Smooth muscle cell (in vitro differentiated cells): ENCODE measurements around the gene ST6GALNAC3. TPM values are rescaled to one million over a fixed set of nuclear protein-coding genes. Genes with fewer than 3 reads are reported as not detected.
A peak's percentile ranks its signal among the peaks of the same experiment; 100 is the strongest.

Source experiments
- DNase-seq: peaks from one replicate; lab custom pipeline; 2025; ENCODE audit not compliant: unreplicated experiment; lab: John Stamatoyannopoulos, UW
- H2AFZ ChIP-seq: fragments of 200-600 bp; sonication (generic); 2 replicates; pipeline ENCODE4 v1.6.0; 2016; ENCODE audit warnings: antibody characterized with exemption, low read depth, mild to moderate bottlenecking
- H3F3A ChIP-seq: fragments of 200-600 bp; sonication (generic); 2 replicates; pipeline ENCODE4 v1.6.0; 2017; ENCODE audit warnings: antibody characterized with exemption, low read depth
- H3K27ac ChIP-seq: fragments of 200-600 bp; sonication (generic); 2 replicates; pipeline ENCODE4 v1.5.1; 2016; ENCODE audit warnings: low read depth, mild to moderate bottlenecking
- H3K27me3 ChIP-seq: fragments of 200-600 bp; sonication (generic); 2 replicates; pipeline ENCODE4 v1.6.1; 2016; ENCODE audit warnings: low read depth, mild to moderate bottlenecking
- H3K36me3 ChIP-seq: fragments of 200-600 bp; sonication (generic); 2 replicates; pipeline ENCODE4 v1.5.1; 2016; ENCODE audit warnings: low read depth
- H3K4me1 ChIP-seq: fragments of 200-600 bp; sonication (generic); 2 replicates; pipeline ENCODE4 v1.5.1; 2016; ENCODE audit warnings: low read depth
- H3K4me2 ChIP-seq: fragments of 200-600 bp; sonication (generic); 2 replicates; pipeline ENCODE4 v1.6.0; 2016; ENCODE audit warnings: mild to moderate bottlenecking
- H3K4me3 ChIP-seq: fragments of 200-600 bp; sonication (generic); 2 replicates; pipeline ENCODE4 v1.5.1; 2016; ENCODE audit warnings: mild to moderate bottlenecking
- H3K79me2 ChIP-seq: fragments of 200-600 bp; sonication (generic); 2 replicates; pipeline ENCODE4 v1.6.0; 2016; ENCODE audit warnings: low read depth, mild to moderate bottlenecking
- H3K9ac ChIP-seq: fragments of 200-600 bp; sonication (generic); 2 replicates; pipeline ENCODE4 v1.6.0; 2016; ENCODE audit warnings: low read depth
- H3K9me3 ChIP-seq: fragments of 200-600 bp; sonication (generic); replicated peaks from 2 replicates; pipeline ENCODE4 v1.5.1; 2016; ENCODE audit warnings: low read depth
- H4K20me1 ChIP-seq: fragments of 200-600 bp; sonication (generic); 2 replicates; pipeline ENCODE4 v1.6.0; 2016; ENCODE audit warnings: low read depth
- CTCF ChIP-seq: fragments of 200-600 bp; sonication (generic); IDR thresholded peaks from 2 replicates; pipeline ENCODE4 v1.5.1; 2017; ENCODE audit warnings: borderline replicate concordance, mild to moderate bottlenecking, antibody characterized with exemption; ENCODE audit not compliant: insufficient read depth, poor library complexity, severe bottlenecking
- WGBS: methylation state at CpG from one replicate; pipeline ENCODE4 v1.1.7; 2016; ENCODE audit warnings: low lambda C conversion rate; 5-methylcytosine and 5-hydroxymethylcytosine counted together
- polyA plus RNA-seq: library from polyadenylated mRNA; unstranded; fragments of >200 nt; fragmentation: Nextera tagmentation; extraction: Ambion mirVana; gene quantifications from 2 replicates; pipeline ENCODE4 v1.2.1, GENCODE V29; 2016
- total RNA-seq: library from RNA; depleted of rRNA; stranded (reverse); fragments of >200 nt; gene quantifications from 2 replicates; pipeline ENCODE4 v1.2.3, GENCODE V29; 2014

ST6GALNAC3 gene
- total RNA-seq = 13.4 and 22.2 TPM in 2 replicates
- polyA plus RNA-seq = 9.3 and 13.3 TPM in 2 replicates

- H3K36me3 ChIP-seq = no peaks in the 10 kb centered on the region
- H3K79me2 ChIP-seq = peaks cover 47% of the 10 kb centered on the region
- peak within 1 kb of the TSS; percentile 84 for H3K4me3 ChIP-seq
- H3K27me3 ChIP-seq = no peaks in the 10 kb centered on the region
- peak within 1 kb of the TSS; percentile 87 for H2AFZ ChIP-seq
- H3K4me1 ChIP-seq = peaks cover 15% of the 10 kb centered on the region
- H3K27ac ChIP-seq = peak within 1 kb of the TSS; percentile 64
- no peaks in the 10 kb centered on the region for H3K9me3 ChIP-seq
- no peaks in the 10 kb centered on the region for H4K20me1 ChIP-seq
- under 1% methylated on average over 32 of the region's 59 CpGs for WGBS
- DNase-seq = peak; percentile 69
- TF ChIP-seq CTCF = no peak
- H3K4me2 ChIP-seq = peak within 1 kb of the TSS; percentile 99
- peaks cover 10% of the 10 kb centered on the region for H3F3A ChIP-seq
- peak within 1 kb of the TSS; percentile 77 for H3K9ac ChIP-seq
Observed at GRCh38 chr1:76074321-76075187, at the start of gene ST6GALNAC3. ST6GALNAC3 (plus strand) TSS chr1:76074746.

GRCh38 chr1:76027341-76027740 is 47.2 kb upstream of the ST6GALNAC3 start:
- H3K27ac ChIP-seq = no peak overlapping the region
- no peak for TF ChIP-seq CTCF
- H3K4me1 ChIP-seq = peaks cover 8% of the 10 kb centered on the region
- peaks cover 3% of the 10 kb centered on the region for H3F3A ChIP-seq
- no peaks in the 10 kb centered on the region for H3K36me3 ChIP-seq
- WGBS = 97% methylated on average over 4 of the region's 4 CpGs
- H2AFZ ChIP-seq = no peak overlapping the region
- H4K20me1 ChIP-seq = no peaks in the 10 kb centered on the region
- H3K79me2 ChIP-seq = no peaks in the 10 kb centered on the region
- H3K4me3 ChIP-seq = no peak overlapping the region
- H3K9ac ChIP-seq = no peak overlapping the region
- DNase-seq = no peak
- no peak overlapping the region for H3K4me2 ChIP-seq
- no peaks in the 10 kb centered on the region for H3K27me3 ChIP-seq
- no peaks in the 10 kb centered on the region for H3K9me3 ChIP-seq

- 100% methylated on average over 1 of the region's 1 CpG for WGBS
- Histone ChIP-seq H3K4me1 (peaks cover 1% of the 10 kb centered on the region), H3K4me2 (no peak overlapping the region), H3K9ac (no peak overlapping the region), H3K27me3 (no peaks in the 10 kb centered on the region), H3K36me3 (no peaks in the 10 kb centered on the region), H2AFZ (no peak overlapping the region), H4K20me1 (no peaks in the 10 kb centered on the region), H3K27ac (no peak overlapping the region), H3K79me2 (no peaks in the 10 kb centered on the region), H3F3A (peaks cover 8% of the 10 kb centered on the region), H3K4me3 (no peak overlapping the region), H3K9me3 (no peaks in the 10 kb centered on the region)
- DNase-seq = no peak
- TF ChIP-seq CTCF = no peak
Observed at GRCh38 chr1:76029331-76029730, 45.2 kb upstream of the ST6GALNAC3 start.
